ENCODE results near the gene CLCN4. TPM values are rescaled to one million over a fixed set of nuclear protein-coding genes. Genes with fewer than 3 reads are reported as not detected.

CLCN4 gene
- total RNA-seq, result 2.4 and 3.0 TPM in 2 replicates

GRCh38 chrX:10156199-10157031 is at the start of gene CLCN4:
Gene CLCN4 (plus strand): TSS chrX:10156975. CDS start chrX:10185033, 28,058 bp downstream.

Other genes starting within 250 kb of the CLCN4 start
- gene CLDN34, start 189.6 kb upstream of the CLCN4 start, total RNA-seq, result 0.21 and 0.48 TPM in 2 replicates

Measured in tracheal epithelial cell (primary cell).